DMS79 (cell line): Measurements from ENCODE around the gene MROH9.
"Not testable (repeated sequence)": the region's sequence is repeated elsewhere in the genome, so short reads cannot be mapped to it uniquely, and the experiment has no call there.

ENCODE experiments used
- DNase-seq: peaks from one replicate; lab custom pipeline; 2025; lab: John Stamatoyannopoulos, UW

The MROH9 gene, protein sequence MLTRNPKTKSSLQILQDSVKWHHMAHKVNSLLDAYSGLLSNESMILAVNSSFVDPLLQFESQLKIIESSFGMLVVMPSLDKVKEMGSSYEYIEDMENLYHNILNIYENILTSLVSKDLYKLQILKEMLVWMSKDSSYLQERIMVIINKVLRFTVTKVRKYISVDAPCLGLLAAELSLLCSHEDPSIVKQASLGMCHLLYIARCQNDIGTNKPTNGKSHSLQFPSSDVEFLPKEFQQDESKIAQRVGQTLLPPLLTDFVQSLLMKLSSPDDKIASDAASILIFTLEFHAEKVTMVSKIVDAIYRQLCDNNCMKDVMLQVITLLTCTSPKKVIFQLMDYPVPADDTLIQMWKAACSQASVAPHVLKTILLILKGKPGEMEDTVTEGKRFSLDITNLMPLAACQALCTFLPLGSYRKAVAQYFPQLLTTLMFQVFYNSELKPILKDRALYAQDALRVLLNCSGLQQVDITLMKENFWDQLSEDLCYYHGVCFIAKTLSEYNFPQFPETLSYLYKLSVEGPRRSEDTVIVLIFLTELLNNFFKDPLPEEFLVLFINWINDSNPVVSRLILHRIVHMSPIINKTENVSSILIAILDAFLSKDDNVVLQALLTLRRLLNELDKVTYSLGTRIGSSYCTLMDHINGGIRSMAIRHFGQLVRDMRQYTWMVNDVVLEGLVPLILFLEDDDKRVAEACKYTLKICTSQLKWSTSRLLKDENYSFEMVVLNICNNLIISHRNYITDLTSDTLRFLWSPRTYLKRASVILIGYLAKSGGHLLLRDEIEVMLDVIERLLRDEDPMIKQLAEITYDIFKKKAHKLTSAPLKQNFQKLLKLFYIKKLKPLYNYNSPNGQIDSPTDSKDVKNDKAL

GRCh38 chr1:170935231-170935630 is at the start of gene MROH9:
TSS of gene MROH9 (plus strand) at chr1:170935534. CDS start at chr1:170945557, 10,023 bp downstream.
- no peak for DNase-seq

DNA sequence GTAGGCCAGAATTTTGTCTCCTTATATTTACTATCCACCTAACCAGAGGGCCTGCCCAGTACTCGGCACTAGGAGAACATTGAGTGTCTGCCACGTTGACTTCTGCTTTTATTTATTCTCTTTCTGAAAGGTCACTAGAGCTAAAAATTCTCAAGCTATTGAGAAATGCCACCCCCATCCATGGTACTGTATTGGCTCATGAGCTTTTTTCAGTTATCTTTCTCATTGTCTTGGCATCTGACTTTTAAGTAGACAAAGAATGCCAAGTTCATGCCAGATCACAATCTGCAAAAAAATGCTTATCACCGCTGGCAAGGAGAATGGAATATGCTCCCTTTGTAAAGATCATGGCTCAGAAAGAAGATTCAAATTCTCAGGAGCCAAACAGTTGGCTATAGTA is 49.8 kb upstream of the MROH9 start:
- DNase-seq = no peak

DNA sequence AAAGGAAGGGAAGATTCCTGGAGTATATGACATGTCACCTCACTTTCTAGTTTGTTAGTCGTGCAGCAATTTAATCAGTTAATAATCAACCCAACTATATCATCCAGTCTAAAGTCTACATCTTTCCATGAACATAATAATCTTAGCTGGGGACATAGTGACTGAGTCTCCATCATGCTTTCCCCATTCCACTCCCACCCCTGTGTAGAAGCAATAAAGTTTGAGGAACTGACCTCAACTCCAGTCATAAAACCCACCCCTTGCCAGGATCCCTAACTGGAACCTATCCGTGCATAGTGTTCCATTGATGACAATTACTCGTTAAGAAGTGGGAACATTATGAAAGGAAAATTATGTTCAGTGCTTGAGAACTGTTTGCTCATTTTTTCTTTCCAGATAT is 48.9 kb upstream of the MROH9 start:
- DNase-seq = no peak

GRCh38 chr1:170887726-170888125 is 47.6 kb upstream of the MROH9 start:
- no peak for DNase-seq

- no peak for DNase-seq
Observed at GRCh38 chr1:170891872-170892271, 43.5 kb upstream of the MROH9 start.

GRCh38 chr1:170893655-170894297 is 41.6 kb upstream of the MROH9 start:
- DNase-seq = no peak

DNA sequence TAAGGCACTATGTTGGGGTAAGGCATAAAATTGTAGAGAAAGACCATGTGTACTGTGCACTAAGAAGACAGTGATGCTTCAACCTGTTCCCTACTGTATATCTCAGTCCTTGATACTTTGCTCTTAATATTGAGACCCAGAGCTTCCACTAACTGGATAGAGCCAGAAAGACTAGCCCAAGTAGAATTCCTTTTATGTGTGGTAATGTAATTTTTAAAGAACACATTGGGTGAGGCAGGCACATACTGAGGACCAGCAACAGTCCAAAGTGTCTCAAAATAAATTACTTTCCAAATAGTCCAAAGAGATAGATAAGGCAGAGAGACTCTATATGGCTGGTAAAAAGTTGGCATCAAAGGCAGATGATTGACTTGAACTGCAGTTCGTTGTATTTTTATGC is 31.4 kb upstream of the MROH9 start:
- no peak for DNase-seq

GRCh38 chr1:170908942-170909341 is 26.4 kb upstream of the MROH9 start:
- DNase-seq = no peak

DNA sequence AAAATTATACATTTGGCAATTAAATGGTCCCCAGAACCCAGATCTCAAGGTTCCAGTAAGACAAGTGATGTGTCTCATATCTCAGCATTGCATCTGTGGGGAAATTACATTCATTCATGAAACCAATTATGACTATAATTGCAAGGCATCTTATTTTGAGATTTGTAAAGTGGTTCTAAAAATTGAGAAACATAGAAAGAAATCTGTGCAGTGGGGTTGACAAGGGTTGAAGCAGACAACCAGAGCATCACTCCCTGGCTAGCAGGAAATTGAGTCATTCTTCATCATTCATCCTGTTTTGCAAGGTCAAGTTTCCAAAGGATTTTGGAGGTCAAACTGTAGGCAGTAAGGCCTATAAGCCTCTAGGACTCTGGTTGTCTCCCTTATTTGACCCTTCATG is 25.1 kb upstream of the MROH9 start:
- no peak for DNase-seq

DNA sequence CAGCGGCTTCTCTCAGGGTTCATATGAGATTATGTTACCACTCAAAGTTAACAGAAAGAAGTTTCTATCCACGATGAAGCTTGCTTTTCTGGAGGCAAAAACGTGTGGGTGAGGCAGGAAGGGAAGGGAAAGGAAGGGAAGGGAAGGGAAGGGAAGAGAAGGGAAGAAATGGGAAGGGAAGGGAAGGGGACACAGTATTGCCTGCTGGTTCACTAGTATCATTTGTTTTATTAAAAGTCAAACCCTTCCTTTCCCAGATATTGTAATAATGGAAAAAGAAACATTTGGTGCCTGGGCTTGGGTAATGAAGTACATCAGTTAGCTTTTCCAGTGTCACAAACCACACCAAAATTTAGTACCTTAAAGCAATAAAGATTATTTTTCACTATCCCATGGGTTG is 18.0 kb upstream of the MROH9 start:
- no peak for DNase-seq

DNA sequence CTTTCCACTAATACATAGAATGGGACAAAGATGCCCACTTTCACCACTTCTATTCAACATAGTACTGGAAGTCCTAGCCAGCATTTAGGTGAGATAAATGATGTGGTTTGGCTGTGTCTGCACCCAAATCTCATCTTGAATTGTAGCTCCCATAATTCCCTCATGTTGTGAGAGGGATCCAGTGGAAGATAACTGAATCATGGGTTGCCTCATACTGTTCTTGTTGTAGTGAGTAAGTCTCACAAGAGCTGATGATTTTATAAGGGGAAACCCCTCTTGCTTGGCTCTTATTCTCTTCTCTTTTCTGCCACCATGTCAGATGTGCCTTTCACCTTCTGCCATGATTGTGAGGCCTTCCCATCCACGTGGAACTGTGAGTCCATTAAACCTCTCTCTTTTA is 10.7 kb upstream of the MROH9 start:
- DNase-seq = not testable (repeated sequence)

DNA sequence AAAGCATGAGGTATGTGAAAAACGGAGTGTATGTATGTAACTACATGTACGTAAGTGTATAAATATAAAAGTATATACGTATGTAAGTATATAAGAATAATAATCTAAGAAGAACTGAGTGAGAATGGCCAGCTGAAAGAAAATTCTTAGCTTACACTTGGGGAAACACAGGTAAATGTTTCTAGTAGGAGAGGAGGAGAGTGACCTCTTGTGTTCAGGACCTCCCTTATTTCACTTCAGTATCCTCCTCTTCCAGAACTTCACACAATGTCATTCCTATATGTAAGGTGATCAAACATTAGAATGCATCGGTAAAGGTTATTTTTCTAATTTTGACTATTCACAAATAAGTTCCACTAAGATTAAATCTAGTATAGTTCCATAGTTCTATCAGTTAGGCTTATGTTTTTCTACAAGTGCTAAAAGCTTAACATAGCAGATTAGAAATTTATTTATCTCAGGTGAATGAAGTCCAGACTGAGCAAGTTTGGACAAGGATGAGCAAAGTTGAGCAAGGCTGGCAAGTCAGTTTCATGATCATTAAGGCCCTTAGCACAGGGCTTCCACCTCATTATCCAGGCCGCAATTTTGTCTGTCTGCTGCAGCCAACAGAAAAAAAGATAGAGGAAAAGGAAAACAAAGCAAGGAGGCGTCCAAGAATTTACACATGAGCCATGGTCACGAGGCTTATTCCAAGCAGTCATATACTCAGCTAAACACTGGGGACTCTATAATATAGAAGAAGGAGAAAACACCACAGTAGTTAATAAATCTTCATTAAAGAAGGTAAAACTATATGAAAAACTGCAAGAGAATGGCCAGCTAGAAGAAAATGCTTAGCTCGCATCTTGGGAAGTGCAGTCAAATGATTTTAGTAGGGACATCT is 7.1 kb upstream of the MROH9 start:
- no peak for DNase-seq

GRCh38 chr1:170929412-170929834 is 5.9 kb upstream of the MROH9 start:
- no peak for DNase-seq

- DNase-seq = no peak
Observed at GRCh38 chr1:170929835-170930554, 5.3 kb upstream of the MROH9 start.

DNA sequence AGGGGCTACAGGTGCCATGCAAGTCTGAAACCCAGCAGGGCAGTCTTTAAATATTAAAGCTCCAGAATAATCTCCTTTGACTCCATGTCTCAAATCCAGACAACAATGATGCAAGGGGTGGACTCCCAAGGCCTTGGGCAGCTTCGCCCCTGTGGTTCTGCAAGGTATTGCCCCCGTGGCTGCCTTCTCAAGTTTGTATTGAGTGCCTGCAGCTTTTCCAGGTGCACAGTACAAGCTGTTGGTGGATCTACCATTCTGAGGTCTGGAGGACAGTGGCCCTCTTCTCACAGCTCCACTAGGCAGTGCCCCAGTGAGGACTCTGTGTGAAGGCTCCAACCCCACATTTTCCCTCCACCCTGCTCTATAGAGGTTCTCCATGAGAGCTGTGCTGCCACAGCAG is 3.7 kb upstream of the MROH9 start:
- DNase-seq = no peak

DNA sequence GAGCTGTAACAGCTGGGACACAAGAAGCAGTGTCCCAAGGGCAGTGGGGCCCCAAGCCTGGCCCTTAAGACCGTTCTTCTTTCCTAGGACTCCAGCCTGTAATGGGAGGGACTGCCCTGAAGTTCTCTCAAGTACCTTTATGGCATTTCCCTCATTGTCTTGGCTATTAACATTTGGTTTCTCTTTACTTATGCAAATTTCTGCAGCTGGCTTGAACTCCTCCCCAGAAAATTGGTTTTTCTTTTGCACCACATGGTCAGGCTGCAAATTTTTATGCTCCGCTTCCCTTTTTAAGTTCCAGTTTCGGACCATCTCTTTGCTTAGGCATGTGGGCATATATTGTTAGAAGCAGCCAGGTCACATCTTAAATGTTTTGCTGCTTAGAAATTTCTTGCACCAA is 3.1 kb upstream of the MROH9 start:
- no peak for DNase-seq

DNA sequence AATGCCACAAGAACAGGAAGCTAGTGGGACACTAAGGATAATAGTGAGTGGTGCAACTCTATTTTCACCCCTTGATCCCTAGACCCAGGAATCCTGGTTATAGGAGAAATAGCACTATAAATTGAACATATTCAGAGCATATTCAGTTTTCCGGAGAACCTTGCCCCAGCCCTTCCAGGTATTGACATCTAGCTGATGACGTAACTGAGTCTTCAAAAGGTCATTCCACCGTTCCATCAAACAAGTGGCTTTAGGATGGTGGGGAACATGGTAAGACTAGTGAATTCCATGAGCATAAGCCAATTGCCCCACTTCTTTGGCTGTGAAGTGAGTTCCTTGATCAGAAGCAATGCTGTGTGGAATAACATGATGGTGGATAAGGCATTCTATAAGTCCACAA is 2.9 kb downstream of the MROH9 start:
- DNase-seq = no peak

DNA sequence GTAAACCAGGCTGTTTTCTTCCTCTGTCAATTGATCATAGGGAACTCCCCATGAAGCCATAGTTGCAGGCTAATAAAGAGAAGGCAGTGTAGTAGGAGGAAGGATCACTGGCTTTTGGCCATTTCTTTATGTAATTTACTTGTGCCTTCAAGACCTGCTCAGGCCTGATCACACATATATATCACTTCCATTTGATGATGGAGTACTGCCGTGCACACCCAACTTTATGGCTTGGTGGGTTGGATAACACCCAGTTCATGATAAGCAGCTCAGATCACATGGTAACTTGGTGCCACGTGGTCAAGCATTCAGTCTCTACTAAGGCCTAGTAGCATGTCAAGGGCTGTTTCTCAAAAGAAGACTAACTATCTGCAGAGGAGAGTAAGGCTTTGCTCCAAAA is 4.1 kb downstream of the MROH9 start:
- no peak for DNase-seq

DNA sequence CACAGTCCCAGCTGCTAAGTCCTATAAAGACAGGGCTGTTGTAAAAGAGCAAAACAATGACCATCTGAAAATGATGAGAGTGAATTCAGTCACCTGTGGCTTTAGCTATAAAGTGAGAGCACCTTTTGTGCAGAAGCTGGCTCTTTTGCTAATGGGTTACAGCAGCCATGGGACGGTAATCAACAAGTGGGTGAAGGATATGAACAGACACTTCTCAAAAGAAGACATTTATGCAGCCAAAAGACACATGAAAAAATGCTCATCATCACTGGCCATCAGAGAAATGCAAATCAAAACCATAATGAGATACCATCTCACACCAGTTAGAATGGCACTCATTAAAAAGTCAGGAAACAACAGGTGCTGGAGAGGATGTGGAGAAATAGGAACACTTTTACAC is 16.4 kb downstream of the MROH9 start:
- not testable (repeated sequence) for DNase-seq

DNA sequence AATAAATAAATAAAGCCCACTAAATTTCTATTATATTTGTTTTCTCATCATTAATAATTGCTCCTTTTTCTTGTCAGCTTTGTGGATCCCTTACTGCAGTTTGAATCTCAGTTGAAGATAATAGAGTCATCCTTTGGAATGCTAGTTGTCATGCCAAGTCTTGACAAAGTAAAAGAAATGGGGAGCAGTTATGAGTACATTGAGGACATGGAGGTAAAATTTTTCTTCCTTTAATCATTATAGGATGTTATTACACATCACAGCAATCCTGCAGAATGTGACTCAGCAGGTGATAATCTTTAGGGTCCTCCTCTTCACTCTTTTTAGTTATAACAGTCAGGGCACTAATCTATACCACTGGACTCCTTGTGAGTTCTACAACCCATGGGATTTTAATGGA is 24.1 kb downstream of the MROH9 start:
- DNase-seq = no peak

GRCh38 chr1:170964506-170964905 is 29.2 kb downstream of the MROH9 start:
- no peak for DNase-seq
